PFSK-1 (cell line): Measurements from ENCODE around the gene VDAC2.

Source experiments
- FOXP2 ChIP-seq: optimal IDR thresholded peaks from 2 replicates; pipeline ENCODE3; 2011; ENCODE audit warnings: borderline replicate concordance, control low read depth, inconsistent platforms; ENCODE audit not compliant: insufficient read depth; ENCODE audit errors: extremely low read length, extremely low read depth
- POLR2AphosphoS5 ChIP-seq: IDR thresholded peaks from 2 replicates; pipeline ENCODE4 v1.6.1; 2012; ENCODE audit warnings: low read depth, mild to moderate bottlenecking, control low read depth, low read length, moderate library complexity
- REST ChIP-seq, 2 experiments: IDR thresholded peaks; 2 replicates each; pipeline versions ENCODE4 v1.6.1 to v1.8.0; 2011 to 2012; ENCODE audit warnings: low read depth in 2 of 2, low read length in 2 of 2, control low read depth in 1 of 2, inconsistent platforms in 1 of 2, mild to moderate bottlenecking in 1 of 2, moderate library complexity in 1 of 2; ENCODE audit not compliant: insufficient read depth in 1 of 2
- SIN3A ChIP-seq: IDR thresholded peaks from 2 replicates; pipeline ENCODE4 v1.6.1; 2012; ENCODE audit warnings: mild to moderate bottlenecking, low read length, moderate library complexity, borderline replicate concordance; ENCODE audit not compliant: insufficient read depth
- TAF1 ChIP-seq: IDR thresholded peaks from 2 replicates; pipeline ENCODE4 v1.6.1; 2012; ENCODE audit warnings: low read length, control low read depth, borderline replicate concordance; ENCODE audit not compliant: insufficient read depth

The VDAC2 gene

GRCh38 chr10:75202321-75203045 is 8.1 kb upstream of the VDAC2 start:
- TF ChIP-seq POLR2AphosphoS5 (no peak), SIN3A (no peak), TAF1 (no peak), REST (IDR thresholded peaks at IDR 0.05; ENCODE audit: insufficient read depth in 1 of 2, low read depth in 2 of 2, low read length in 2 of 2) (no peak), FOXP2 (no peak)

- no peak for TF ChIP-seq SIN3A
- TF ChIP-seq FOXP2, result no peak
- no peak for TF ChIP-seq TAF1
- TF ChIP-seq POLR2AphosphoS5, result no peak
- TF ChIP-seq REST (IDR thresholded peaks at IDR 0.05; ENCODE audit: insufficient read depth in 1 of 2, low read depth in 2 of 2, low read length in 2 of 2), result no peak
Measured at GRCh38 chr10:75203724-75204123, 6.9 kb upstream of the VDAC2 start.

- TF ChIP-seq SIN3A (no peak), FOXP2 (no peak), POLR2AphosphoS5 (no peak), TAF1 (no peak), REST (IDR thresholded peaks at IDR 0.05; ENCODE audit: insufficient read depth in 1 of 2, low read depth in 2 of 2, low read length in 2 of 2) (no peak)
Measured at GRCh38 chr10:75205908-75206307, 4.7 kb upstream of the VDAC2 start.

- TF ChIP-seq POLR2AphosphoS5 (no peak), SIN3A (no peak), FOXP2 (no peak), REST (IDR thresholded peaks at IDR 0.05; ENCODE audit: insufficient read depth in 1 of 2, low read depth in 2 of 2, low read length in 2 of 2) (no peak)
Measured at GRCh38 chr10:75207079-75207856, 3.3 kb upstream of the VDAC2 start.

- TF ChIP-seq SIN3A (no peak), TAF1 (no peak), FOXP2 (no peak), POLR2AphosphoS5 (no peak), REST (IDR thresholded peaks at IDR 0.05; ENCODE audit: insufficient read depth in 1 of 2, low read depth in 2 of 2, low read length in 2 of 2) (no peak)
Measured at GRCh38 chr10:75207857-75208144, 2.8 kb upstream of the VDAC2 start.
